Activated T-helper 1 cell treated with Interleukin-2 at 50 U/mL for 16 hours (primary cell): ENCODE measurements around the gene GABRG3.

Experiments
- DNase-seq: peaks from one replicate; pipeline ENCODE4 v3.0.0-alpha.2; 2020; ENCODE audit warnings: low read depth

The GABRG3 gene

GRCh38 chr15:27111323-27111722 lies 140.3 kb downstream of the GABRG3 start:
- DNase-seq: no peak

- DNase-seq: no peak
Observed at GRCh38 chr15:27114473-27114872, 143.5 kb downstream of the GABRG3 start.

- no peak for DNase-seq
Observed at GRCh38 chr15:27119695-27120266, 148.8 kb downstream of the GABRG3 start.

GRCh38 chr15:27121672-27122071 lies 150.7 kb downstream of the GABRG3 start:
- DNase-seq: no peak

GRCh38 chr15:27123291-27123690 lies 152.3 kb downstream of the GABRG3 start:
- no peak for DNase-seq

- no peak for DNase-seq
Observed at GRCh38 chr15:27123808-27124207, 152.8 kb downstream of the GABRG3 start.

GRCh38 chr15:27124287-27124871 lies 153.4 kb downstream of the GABRG3 start:
- no peak for DNase-seq

- no peak for DNase-seq
Observed at GRCh38 chr15:27125185-27125584, 154.2 kb downstream of the GABRG3 start.

- no peak for DNase-seq
Observed at GRCh38 chr15:27126449-27126848, 155.5 kb downstream of the GABRG3 start.

- DNase-seq: no peak
Observed at GRCh38 chr15:27127815-27128570, 157.0 kb downstream of the GABRG3 start.

GRCh38 chr15:27133249-27133648 lies 162.3 kb downstream of the GABRG3 start:
- no peak for DNase-seq

- no peak for DNase-seq
Observed at GRCh38 chr15:27134481-27134880, 163.5 kb downstream of the GABRG3 start.

GRCh38 chr15:27135151-27135550 lies 164.2 kb downstream of the GABRG3 start:
- no peak for DNase-seq

- no peak for DNase-seq
Observed at GRCh38 chr15:27137127-27137526, 166.1 kb downstream of the GABRG3 start.

- no peak for DNase-seq
Observed at GRCh38 chr15:27165590-27165989, 194.6 kb downstream of the GABRG3 start.

GRCh38 chr15:27166917-27167316 lies 195.9 kb downstream of the GABRG3 start:
- DNase-seq: no peak

- DNase-seq: no peak
Observed at GRCh38 chr15:27167738-27168137, 196.8 kb downstream of the GABRG3 start.

- no peak for DNase-seq
Observed at GRCh38 chr15:27170851-27171250, 199.9 kb downstream of the GABRG3 start.

GRCh38 chr15:27172821-27173220 lies 201.8 kb downstream of the GABRG3 start:
- DNase-seq: no peak

GRCh38 chr15:27175472-27176153 lies 204.6 kb downstream of the GABRG3 start:
- no peak for DNase-seq

- DNase-seq: no peak
Observed at GRCh38 chr15:27176785-27177406, 205.9 kb downstream of the GABRG3 start.

GRCh38 chr15:27179789-27180188 lies 208.8 kb downstream of the GABRG3 start:
- DNase-seq: no peak
